Colonic mucosa (tissue), 4 donors: ENCODE data around the gene ANKRD10. TPM values are rescaled to one million over a fixed set of nuclear protein-coding genes. Genes with fewer than 3 reads are reported as not detected.
A peak's percentile ranks its signal among the peaks of the same experiment; 100 is the strongest.

Experiments used
- DNase-seq: peaks from one replicate; pipeline ENCODE4 v3.0.0-alpha.2; 2020
- H3K27ac ChIP-seq: fragments of 200-600 bp; one replicate; pipeline ENCODE4 v1.8.0; 2021
- H3K27me3 ChIP-seq: fragments of 200-600 bp; one replicate; pipeline ENCODE4 v1.8.0; 2021
- H3K36me3 ChIP-seq: fragments of 200-600 bp; one replicate; pipeline ENCODE4 v1.8.0; 2021
- H3K4me1 ChIP-seq: fragments of 200-600 bp; one replicate; pipeline ENCODE4 v1.8.0; 2021; ENCODE audit warnings: mild to moderate bottlenecking
- H3K4me3 ChIP-seq: fragments of 200-600 bp; one replicate; pipeline ENCODE4 v1.8.0; 2021
- H3K9ac ChIP-seq, 2 donors: one replicate each; pipeline ENCODE4 v1.7.0; 2013; ENCODE audit warnings: control low read depth in 2 of 2, low read depth in 2 of 2, low read length in 2 of 2
- H3K9me3 ChIP-seq: fragments of 200-600 bp; one replicate; pipeline ENCODE4 v1.8.0; 2021
- CTCF ChIP-seq: fragments of 200-600 bp; IDR thresholded peaks from one replicate; pipeline ENCODE4 v1.8.0; 2022; ENCODE audit warnings: antibody characterized with exemption, mild to moderate bottlenecking
- intact Hi-C: fragments of 100-400 bp; cut with DNase I; formaldehyde crosslinking; loops from one replicate; pipeline ENCODE4 v1.14.1; 2022
- total RNA-seq, 2 donors: library from RNA; stranded (reverse); fragmentation: NEBNext Ultra II Directional in 1 of 2; extraction: Animal tissue kit (Norgen Biotek cat#: 25700) in 1 of 2; gene quantifications; one replicate each; pipeline ENCODE4 v1.2.1, GENCODE V29; 2021
- donor health status: healthy.
- donor health status: DM: no; HTN: no; CAD: no.
- donor health status: DM: no; HTN: no; CAD: no.

ANKRD10 gene
- total RNA-seq, 2 donors from 2014 or later, result 94.9 to 123 TPM

- H3K27me3 ChIP-seq, result no peaks in the 10 kb centered on the region
- no peaks in the 10 kb centered on the region for H3K4me1 ChIP-seq
- H3K9ac ChIP-seq, result no peak overlapping the region
- H3K4me3 ChIP-seq, result no peak overlapping the region
- H3K27ac ChIP-seq, result no peak overlapping the region
- no peak for TF ChIP-seq CTCF
- DNase-seq, result no peak
- no peaks in the 10 kb centered on the region for H3K36me3 ChIP-seq
- intact Hi-C loops, result no loop called here
- no peaks in the 10 kb centered on the region for H3K9me3 ChIP-seq
These were observed 6.8 kb upstream of the ANKRD10 start for GRCh38 chr13:110921695-110922094.

GRCh38 chr13:110921209-110921608 is 6.3 kb upstream of the ANKRD10 start:
- no peaks in the 10 kb centered on the region for H3K36me3 ChIP-seq
- H3K9ac ChIP-seq, result no peak overlapping the region
- no peaks in the 10 kb centered on the region for H3K9me3 ChIP-seq
- intact Hi-C loops, result no loop called here
- H3K27ac ChIP-seq, result no peak overlapping the region
- no peaks in the 10 kb centered on the region for H3K4me1 ChIP-seq
- no peak overlapping the region for H3K4me3 ChIP-seq
- no peak for DNase-seq
- no peak for TF ChIP-seq CTCF
- H3K27me3 ChIP-seq, result no peaks in the 10 kb centered on the region

DNA sequence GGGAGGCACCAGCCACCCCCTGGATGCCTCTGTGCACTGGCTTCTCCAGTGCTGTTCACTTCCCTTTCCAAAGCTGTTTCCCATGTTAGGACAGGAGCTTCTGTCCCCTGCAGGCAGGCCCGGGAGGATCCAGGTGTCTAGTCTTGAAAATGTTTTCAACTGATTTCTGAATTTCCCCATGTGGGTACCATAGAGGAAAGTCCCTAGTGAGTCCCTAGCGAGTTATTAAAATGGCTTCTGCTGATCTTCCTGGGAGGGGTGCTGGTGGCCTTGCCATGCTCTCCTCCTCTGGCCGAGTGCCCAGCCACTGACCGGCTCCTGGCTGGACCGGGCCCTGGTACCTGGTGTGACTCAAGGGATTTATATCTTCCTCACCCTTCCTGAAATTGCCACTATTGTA is 5.2 kb upstream of the ANKRD10 start:
- Histone ChIP-seq H3K36me3 (no peaks in the 10 kb centered on the region), H3K27me3 (no peaks in the 10 kb centered on the region), H3K9me3 (no peaks in the 10 kb centered on the region), H3K9ac (no peak overlapping the region), H3K4me3 (no peak overlapping the region), H3K4me1 (no peaks in the 10 kb centered on the region), H3K27ac (no peak overlapping the region)
- no peak for TF ChIP-seq CTCF
- DNase-seq, result no peak
- intact Hi-C loops, result no loop called here

DNA sequence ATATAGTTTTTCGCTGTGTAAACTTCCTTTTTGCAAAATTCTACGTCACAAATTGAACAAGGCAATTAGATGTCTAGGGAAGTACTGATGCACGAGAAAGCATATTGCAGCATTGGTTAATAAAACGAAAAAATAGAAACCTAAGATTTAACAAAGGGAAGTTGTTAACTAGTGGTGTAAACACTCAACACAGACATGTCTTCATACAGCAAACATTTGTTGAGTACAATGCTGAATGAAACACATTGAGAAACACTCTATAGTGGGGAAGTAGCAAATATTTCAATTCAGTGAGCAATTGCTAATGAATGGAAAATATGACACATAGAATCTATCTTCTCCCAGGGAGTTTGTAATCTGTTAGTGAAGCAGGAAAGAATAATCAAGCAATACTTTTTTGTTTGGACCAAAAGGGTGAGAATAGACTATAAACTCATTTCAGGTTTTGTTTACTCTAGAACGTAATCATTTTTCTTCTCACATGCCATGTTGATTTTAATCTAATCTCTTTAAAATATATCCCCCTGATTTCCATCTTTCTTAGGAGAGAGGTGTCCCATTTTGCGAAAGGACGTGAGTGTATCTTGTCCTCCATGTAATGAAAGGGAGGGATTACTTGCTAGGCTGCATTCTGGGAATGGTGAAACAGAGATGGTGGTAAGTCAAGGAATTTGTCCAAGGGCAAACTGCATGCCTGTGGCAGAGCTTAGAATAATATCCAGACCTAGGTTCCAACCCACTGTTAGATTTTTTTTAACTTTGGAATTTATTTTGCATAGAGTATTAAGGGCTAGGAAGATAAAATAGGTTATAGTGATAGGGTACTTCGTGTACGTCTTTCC is 1.7 kb upstream of the ANKRD10 start:
- Histone ChIP-seq H3K9ac (no peak overlapping the region), H3K4me3 (no peak overlapping the region), H3K9me3 (no peaks in the 10 kb centered on the region), H3K36me3 (no peaks in the 10 kb centered on the region), H3K27ac (peak overlapping the region; percentile 100), H3K4me1 (no peaks in the 10 kb centered on the region), H3K27me3 (no peaks in the 10 kb centered on the region)
- DNase-seq, result no peak
- no peak for TF ChIP-seq CTCF
- intact Hi-C loops, result no loop called here

GRCh38 chr13:110915874-110916206 is 971 bp upstream of the ANKRD10 start:
- intact Hi-C loops, result no loop called here
- Histone ChIP-seq H3K27ac (peak overlapping the region; percentile 100), H3K36me3 (no peaks in the 10 kb centered on the region), H3K9ac (peak overlapping the region; percentile 86 to 95), H3K4me1 (no peaks in the 10 kb centered on the region), H3K4me3 (peak overlapping the region; percentile 93), H3K9me3 (no peaks in the 10 kb centered on the region), H3K27me3 (no peaks in the 10 kb centered on the region)
- DNase-seq, result no peak
- TF ChIP-seq CTCF, result no peak
